NCI-H2196 (cell line): Measurements from ENCODE around the gene ATP2C1.
"Not testable (repeated sequence)": the region's sequence is repeated elsewhere in the genome, so short reads cannot be mapped to it uniquely, and the experiment has no call there.

Source experiments
- DNase-seq: peaks from one replicate; lab custom pipeline; 2025; ENCODE audit not compliant: unreplicated experiment; lab: John Stamatoyannopoulos, UW

Gene ATP2C1

DNA sequence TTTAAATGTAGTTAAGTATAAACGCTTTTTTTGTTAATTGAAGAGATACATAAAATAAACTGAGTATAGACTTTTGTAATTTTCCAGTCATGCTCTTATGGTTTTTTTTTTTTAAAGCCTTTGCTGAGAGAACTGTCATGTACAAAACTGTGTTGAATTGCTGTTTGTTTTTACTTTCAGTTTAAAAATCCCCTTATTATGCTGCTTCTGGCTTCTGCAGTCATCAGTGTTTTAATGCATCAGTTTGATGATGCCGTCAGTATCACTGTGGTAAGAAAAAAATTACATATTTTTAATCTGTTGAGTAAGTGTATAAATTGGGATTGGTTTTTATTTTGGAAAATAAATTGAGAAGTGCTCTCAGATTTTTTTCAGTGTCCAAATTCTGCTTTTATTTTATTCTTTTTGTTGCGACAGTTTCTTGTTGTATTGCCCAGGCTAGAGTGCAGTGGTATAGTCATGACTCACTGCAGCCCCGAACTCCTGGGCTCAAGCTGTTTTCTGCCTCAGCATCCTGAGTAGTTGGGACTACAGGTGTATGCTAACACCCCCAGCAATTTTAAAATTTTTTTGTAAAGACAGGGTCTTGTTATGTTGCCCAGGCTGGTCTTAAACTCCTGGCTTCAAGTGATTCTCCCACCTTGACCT, 40.7 kb downstream of the ATP2C1 start:
- DNase-seq: no peak

DNA sequence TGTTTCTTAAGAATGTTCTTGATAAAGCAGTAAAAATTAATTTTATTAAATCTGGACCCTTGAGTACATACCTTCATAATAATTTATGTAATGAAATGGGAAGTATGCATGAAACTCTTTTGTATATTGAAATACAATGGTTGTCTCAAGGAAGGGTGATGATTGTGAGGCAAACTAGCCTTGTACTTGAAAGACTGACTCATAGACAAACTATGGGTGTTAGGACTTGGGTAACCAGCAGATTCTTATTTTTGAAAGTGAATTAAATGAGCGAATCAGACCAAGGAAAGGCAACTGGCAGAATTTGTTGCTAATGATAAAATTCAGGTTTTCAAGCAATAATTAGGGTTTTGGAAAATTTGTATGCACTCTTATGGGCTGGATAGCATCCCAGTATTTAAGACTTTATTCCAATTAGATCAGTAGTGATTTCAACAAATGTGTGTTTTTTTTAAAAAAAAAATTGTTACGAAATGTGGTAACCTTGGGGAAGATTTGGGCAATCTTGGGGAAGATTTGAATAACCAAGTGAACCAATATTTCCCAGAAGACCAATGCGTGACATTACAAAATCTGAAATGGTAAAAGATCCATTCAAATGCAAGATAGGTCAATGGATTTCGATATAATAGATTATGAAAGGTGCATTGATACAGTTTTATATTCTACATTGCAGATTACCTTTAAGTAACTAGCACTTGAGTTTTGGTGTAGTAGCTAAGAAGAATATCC, 42.0 kb downstream of the ATP2C1 start:
- DNase-seq: no peak

DNA sequence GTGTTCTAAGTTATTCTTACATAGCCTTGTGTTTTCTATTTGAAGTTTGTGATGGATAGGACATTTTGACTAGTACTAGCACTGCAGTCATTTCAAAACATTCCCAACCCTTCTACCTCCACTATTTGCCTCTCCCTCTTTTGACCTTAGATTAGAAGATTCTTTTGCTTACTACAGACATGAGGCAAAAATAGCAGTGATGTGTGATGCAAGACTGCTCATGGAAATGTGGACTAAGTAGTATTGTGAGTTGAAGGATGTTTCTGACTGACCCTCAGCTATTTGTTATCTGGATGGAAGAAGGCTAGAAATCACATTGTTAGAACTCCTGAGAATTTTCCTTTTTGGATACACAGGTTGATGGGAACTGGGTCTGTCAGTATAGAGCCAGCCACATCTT, 45.9 kb downstream of the ATP2C1 start:
- no peak for DNase-seq

DNA sequence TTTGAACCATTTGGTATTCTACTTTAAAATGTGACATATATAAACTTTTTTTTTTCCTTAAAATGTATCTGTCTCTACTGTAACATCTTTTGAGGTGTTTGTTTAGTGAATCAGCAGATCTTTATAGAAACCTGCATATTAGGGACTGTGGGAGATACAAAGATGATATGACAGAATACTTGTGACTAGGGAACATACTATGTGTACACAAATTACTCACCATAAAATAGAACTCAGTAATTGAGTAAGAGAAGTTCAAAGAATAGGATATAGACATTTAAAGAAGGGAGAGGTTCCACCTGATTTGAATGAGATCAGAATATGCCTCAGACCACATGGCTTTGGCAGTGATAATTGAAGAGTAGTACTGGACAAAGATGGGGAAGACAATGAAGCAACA, 47.9 kb downstream of the ATP2C1 start:
- no peak for DNase-seq

DNA sequence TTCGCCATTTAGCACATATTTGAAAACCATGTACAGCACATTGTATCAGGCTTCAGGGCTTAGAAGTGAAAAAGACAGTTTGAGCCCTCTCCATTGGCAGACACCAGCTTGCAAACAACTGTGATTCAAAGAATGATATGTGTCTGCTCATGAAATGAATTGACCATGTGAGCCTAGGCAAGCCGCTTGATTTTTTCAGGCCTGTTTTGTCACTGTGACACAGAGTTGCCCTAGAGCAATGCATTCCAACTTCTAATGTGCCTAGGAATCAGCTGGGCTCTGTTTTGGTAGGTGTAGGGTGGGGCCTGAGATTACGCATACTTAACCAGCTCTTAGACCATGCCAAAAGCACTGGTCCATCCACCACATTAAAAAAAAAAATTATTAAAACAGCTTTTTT, 53.0 kb downstream of the ATP2C1 start:
- DNase-seq: no peak

DNA sequence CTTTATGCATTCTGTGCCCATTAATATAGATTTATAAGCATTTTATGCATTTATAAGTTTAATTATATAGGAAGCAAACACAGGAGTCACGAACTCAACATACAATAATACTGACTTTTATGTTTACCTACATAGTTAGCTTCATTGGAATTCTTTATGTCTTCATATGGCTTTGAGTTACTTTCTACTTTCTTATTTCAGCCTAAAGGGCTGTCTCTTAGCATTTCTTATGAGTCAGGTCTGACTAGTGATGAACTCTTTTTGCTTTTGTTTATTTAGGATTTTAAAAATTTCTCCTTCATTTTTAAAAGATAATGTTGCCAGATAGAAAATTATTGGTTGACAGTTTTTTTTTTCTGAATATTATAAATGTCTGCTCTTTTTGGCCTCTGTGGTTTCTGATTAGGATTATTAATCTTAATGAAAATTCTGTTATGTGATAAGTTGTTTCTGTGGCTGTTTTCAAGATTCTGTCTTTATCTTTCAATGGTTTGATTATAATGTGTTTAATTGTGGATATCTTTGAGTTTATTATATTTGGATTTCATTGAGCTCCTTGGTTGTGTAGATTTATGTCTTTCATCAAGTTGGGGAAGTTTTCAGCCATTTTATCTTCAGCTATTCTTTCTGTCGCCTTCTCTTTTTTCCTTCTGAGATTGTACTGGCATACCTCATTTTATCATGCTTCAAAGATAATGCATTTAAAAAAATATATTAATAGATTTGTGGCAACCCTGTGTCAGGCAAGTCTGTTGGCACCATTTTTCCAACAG, 54.3 kb downstream of the ATP2C1 start:
- no peak for DNase-seq

DNA sequence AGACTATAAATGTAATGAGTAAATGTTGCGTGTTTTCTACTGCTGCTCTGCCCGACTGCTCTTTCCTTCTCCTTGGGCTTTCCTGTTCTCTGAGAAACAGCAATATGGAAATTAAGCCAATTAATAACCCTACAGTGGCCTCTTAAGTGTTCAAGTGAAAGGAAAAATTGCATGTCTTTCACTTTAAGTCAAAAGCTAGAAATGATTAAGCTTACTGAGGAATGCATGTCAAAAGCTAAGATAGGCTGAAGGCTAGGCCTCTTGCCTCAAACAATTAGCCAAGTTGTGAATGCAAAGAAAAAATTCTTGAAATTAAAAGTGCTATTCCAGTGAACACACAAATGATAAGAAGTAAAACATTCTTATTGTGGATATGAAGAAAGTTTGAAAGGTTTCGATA, 55.0 kb downstream of the ATP2C1 start:
- no peak for DNase-seq

DNA sequence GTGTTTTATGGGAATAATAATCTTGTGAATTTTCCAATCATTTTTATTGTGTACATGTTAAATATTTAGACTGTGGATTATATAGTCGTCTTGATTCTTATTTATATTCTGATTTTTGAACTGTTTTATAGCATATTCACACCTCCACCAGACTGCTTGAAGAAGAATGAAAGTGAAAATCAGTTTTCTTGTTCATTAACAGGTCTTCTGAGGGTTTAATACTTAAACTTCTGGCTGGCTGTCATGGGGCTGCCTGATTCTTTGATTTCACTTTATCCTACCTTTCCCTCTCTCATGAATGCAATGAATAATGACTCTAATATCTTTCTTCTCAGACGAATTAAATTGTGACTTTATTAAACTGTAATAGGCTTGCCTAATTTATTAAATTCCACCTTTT, 56.2 kb downstream of the ATP2C1 start:
- DNase-seq: no peak

DNA sequence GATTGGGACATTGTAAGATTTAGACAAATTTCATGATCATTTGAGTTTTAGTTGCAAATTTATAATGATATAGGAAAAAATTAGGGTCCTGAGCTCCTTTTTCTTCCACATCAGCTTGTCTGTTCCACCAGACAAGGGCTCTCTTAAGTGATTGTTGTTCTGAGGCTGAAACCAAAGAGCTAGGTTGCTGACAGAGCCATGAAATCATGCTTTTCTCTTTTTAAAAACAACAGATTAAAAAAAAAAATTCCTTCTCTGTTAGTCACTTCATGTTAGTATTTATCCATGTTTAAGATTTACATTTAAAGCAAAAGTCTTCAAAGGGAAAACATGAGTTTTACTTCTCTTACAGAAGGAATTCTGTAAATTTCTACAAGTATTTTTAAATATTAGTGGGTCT, 56.8 kb downstream of the ATP2C1 start:
- no peak for DNase-seq

DNA sequence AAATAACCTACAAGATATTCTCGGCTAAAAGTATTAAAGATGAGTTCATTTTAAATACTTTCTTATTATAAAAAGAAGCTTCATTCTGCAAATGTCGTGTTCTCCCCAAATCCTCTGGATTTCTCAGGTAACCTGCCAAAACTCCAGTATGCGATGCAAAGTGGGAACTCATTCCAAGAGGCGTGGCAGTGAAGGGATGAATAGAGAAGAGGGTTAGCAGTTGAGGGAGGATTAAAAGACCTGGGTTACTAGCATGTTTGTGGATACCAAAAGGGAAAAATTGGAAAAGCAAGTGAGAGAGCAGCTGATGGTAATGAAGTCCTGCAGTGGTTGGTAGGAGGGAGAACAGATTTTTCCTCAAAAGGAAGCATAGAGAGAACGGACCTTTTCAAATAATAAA, 61.6 kb downstream of the ATP2C1 start:
- DNase-seq: no peak

DNA sequence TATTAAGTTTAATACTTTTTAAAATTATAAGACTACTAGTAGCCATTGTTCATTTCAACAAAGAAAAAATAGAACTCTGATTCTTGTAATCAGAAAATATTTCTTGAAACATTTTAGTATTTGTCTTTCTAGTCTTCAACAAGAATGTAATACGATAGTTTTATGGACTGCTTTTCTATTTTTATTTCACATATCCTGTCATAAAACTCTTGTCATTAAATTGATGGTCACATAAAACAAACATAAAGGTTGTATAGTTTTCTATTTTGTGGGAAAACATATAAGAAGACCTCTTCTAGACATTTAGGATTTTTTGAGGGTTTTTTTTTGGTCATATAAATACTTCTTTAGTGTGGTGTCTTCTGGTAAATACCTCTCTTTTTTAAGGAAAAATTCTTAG, 62.4 kb downstream of the ATP2C1 start:
- DNase-seq: no peak

DNA sequence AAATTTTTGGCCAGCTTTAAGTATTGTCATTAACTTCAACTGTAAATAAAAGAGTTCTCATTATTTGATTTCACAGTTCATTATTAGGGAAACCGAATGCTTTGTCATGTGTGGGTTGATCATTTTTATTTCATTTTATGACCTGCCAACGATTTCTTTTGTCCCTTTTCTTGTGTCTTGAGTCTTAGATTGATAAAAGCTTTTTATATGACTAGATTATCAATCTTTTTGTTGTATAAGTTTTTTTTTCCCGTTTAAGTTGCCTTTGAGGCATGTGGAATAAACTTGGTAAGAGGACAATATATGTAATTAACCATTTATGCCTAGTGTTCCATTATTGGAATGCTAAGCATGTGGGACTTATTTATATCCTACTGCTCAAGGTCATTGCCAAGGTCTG, 62.8 kb downstream of the ATP2C1 start:
- no peak for DNase-seq

DNA sequence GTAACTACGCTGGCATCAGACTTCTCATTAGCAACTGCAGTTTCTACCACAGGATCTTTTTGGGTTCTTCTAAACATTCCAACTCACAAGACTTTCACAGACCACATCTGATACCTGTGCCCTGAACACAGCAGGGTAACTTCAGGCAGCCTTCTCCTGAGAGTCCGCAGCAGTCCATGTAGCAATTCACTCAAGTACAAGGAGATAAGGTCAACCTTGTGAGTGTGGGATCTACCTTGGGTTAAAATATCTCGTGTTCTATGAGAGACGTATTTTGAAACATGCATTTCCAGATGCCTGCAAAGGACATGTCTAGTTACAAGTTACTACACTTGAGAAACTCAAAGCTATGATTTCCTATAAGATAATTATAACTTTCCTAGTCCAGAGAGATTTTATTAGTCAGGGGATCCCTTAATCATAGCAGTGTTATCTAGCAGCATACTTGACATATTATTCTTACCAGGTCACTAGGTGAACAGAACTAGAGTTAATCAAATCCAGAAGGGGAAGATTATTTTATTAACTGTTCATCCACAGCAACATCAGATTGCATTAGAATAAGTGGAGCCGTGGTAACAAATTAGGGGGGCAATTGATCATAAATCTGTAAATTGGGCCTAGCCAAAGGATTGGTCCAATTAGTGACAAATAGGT, 66.4 kb downstream of the ATP2C1 start:
- DNase-seq: no peak

DNA sequence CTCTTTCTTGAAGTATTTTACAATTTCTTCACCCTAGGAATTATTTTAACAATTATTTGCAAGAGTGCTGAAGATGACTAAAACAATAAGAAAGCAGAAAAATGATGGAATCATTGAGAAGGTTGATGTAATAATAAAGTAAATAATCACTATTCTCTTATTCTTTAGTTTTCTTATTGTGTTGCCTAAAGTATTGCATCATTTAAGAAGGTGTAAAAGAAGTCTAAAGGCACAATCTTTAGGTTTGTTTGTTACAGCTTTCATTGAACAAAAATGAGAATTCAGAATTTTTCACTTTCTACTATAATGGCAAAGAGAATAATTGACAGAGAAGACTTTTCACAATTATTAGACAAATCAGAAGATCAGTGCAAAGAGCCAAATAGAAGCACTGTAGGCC, 67.6 kb downstream of the ATP2C1 start:
- DNase-seq: no peak

DNA sequence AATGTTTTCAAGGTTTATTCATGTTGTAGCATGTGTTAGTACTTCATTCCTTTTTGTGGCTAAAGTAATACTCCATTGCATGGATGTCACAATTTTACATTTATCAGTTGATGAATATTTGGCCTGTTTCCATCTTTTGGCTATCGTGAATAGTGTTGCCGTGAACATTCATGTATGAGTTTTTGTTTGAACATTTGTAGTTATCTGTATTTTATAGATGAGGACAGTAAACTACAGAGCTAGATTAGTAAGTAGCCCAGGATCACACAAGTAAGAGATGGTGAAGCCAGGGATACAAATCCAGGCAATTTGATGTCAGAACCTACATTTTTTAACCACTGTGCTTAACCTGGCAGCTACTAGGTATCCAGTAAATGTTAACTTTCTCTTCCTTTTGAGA, 69.6 kb downstream of the ATP2C1 start:
- DNase-seq: no peak

DNA sequence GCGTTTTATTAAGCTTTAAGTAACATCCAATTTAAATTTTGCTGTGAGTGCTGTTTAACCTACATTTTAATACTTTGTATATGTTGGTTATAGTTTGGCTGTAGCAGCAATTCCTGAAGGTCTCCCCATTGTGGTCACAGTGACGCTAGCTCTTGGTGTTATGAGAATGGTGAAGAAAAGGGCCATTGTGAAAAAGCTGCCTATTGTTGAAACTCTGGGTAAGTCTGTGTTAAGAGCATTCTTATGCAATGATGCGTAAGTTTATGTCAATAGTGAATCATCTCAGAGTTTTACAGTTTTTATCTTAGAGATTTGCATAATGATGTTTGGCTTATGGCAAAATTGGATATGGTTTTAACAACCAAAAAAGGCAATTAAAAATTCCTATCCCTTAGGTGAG, 70.0 kb downstream of the ATP2C1 start:
- DNase-seq: peak; percentile 16

DNA sequence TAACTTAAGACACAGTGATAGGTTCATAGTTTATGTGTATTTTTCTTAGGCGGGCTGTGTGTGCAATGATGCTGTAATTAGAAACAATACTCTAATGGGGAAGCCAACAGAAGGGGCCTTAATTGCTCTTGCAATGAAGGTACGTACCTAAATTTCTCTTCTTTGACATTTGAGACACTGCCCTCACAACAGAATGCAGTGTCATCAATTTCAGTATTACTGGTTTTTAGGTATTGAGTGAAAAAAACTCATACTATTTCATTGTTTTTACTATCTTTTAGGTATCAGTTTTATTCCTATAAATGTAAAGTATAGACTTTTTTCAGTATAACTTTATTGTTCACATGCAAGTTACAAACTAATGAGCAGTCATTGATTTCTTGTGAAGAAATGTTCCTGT, 73.4 kb downstream of the ATP2C1 start:
- DNase-seq: no peak

DNA sequence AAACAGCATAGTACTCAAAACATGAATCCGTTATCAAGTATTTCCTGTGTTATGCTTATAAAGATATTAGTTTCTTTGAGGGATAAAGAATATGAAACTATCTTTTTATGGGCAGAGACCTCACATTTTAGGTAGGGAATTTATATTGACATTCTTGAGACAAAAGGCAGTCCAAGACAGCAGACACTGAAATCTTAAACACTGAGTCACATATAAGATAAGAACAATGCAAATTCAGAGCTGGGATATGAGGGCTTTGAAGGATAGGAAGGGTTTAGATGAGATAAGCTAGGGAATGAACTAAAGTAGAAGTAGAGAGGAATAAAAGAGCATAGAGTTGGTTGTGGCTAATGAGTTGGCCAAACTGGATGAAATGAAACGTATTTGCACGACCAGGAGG, 74.3 kb downstream of the ATP2C1 start:
- DNase-seq: no peak

DNA sequence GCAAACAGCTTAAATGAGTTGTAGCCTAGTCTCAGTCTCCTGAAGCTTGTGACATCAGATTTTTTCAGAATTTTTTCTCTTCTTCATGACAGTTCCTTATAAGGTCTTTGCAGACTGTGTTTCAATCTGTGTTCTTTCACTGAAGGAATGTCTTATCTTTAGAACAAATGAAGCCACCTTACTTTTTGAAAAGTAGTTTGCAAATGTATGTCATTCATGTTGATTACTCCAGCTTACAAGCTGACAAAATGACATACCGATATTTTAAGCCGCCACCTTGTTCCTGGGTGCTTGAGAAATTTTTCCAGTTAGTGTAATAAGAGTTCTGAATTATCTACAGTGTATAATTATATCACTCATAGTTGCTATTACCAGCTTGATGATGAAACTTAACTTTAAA, 75.7 kb downstream of the ATP2C1 start:
- no peak for DNase-seq

DNA sequence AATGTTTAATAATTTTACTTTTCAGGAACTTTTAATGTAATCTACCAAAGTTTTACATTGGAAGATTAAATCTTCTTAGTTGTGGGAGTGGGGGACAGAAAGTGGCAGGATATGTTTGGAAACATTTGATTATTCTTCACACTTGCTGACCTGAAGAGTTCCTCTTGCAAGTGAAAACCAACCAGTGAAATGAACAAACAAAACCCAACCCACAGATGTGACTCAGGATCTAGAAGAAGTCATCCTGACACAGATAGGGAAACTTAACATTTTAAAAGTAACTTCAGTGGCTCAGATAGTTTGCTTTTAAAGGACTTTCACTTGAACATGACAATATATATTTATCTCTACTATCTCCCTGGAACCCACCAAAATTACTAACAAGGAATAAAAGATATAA, 77.3 kb downstream of the ATP2C1 start:
- DNase-seq: no peak

DNA sequence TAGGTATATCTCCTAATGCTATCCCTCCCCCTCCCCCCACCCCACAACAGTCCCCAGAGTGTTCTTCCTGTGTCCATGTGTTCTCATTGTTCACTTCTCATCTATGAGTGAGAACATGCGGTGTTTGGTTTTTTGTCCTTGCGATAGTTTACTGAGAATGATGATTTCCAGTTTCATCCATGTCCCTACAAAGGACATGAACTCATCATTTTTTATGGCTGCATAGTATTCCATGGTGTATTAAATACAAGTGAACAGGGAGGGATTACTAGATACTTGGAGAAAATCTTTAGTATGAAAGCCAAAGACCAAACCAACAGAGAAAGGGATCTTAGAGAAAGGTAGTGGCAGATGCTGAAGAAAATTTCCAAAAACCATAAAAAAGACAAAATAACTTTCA, 78.7 kb downstream of the ATP2C1 start:
- not testable (repeated sequence) for DNase-seq

DNA sequence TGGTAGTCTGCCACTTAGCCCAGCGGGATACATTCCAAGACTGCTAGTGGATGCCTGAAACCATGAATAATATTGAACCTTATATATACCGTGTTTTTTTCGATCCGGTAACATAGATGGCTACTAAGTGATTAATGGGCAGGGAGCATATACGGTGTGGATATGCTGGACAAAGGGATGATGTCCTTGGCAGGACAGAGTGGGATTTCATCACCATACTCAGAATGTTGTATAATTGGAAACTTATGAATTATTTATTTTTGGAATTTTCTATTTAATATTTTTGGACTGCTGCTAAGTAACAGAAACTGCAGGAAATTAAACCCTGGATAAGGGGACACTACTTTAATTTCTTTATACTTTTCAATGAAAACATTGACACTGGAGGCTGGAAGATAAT, 79.5 kb downstream of the ATP2C1 start:
- DNase-seq: no peak
